ENCODE results near the gene LCA5.

DNA sequence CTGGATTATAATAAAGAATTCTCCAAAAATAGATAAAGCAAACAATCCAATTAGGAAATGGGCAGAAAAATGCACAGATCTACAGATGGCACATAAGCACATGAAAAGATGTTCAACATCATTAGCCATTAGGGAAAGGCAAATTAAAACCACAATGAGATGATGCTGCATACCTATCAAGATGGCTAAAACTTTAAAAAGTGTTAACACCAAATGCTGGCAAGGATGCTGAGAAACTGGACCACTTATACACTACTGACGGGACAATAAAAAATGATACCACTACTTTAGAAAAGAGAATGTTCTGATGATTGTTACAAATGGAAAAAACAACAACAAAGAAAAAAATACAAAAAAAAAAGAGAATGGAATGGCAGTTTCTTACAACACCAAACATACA, 26.5 kb downstream of the LCA5 start:
- TF ChIP-seq EP300 (IDR thresholded peaks at IDR 0.05; ENCODE audit: low read depth) (no peak), POLR2AphosphoS5 (IDR thresholded peaks at IDR 0.05) (no peak)
- TF ChIP-seq, protein P1, sequence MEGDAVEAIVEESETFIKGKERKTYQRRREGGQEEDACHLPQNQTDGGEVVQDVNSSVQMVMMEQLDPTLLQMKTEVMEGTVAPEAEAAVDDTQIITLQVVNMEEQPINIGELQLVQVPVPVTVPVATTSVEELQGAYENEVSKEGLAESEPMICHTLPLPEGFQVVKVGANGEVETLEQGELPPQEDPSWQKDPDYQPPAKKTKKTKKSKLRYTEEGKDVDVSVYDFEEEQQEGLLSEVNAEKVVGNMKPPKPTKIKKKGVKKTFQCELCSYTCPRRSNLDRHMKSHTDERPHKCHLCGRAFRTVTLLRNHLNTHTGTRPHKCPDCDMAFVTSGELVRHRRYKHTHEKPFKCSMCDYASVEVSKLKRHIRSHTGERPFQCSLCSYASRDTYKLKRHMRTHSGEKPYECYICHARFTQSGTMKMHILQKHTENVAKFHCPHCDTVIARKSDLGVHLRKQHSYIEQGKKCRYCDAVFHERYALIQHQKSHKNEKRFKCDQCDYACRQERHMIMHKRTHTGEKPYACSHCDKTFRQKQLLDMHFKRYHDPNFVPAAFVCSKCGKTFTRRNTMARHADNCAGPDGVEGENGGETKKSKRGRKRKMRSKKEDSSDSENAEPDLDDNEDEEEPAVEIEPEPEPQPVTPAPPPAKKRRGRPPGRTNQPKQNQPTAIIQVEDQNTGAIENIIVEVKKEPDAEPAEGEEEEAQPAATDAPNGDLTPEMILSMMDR (IDR thresholded peaks at IDR 0.05) = no peak
